HepG2 (cell line): ENCODE data around the gene LRRC8D. TPM values are rescaled to one million over a fixed set of nuclear protein-coding genes. Genes with fewer than 3 reads are reported as not detected.

ENCODE experiments used
- ASH2L ChIP-seq: fragments of 300-600, 200-600 bp; sonication (generic); IDR thresholded peaks from 2 replicates; pipeline ENCODE4 v1.7.0; 2017; ENCODE audit warnings: low read depth, mild to moderate bottlenecking, moderate library complexity, mixed read lengths, low read length; ENCODE audit not compliant: insufficient read length
- BRCA1 ChIP-seq: sonication (generic); formaldehyde crosslinking; IDR thresholded peaks from 2 replicates; pipeline ENCODE4 v1.4.0; 2020; ENCODE audit warnings: missing genetic modification reagents
- BRD4 ChIP-seq: sonication (generic); formaldehyde crosslinking; IDR thresholded peaks from 2 replicates; pipeline ENCODE4 v1.4.0; 2020; ENCODE audit warnings: missing genetic modification reagents
- ESRRA ChIP-seq: sonication (generic); formaldehyde crosslinking; IDR thresholded peaks from 2 replicates; pipeline ENCODE4 v1.5.1; 2020; ENCODE audit warnings: mild to moderate bottlenecking, low read depth, missing genetic modification reagents
- HNRNPLL ChIP-seq: fragments of 200-400 bp; formaldehyde crosslinking; IDR thresholded peaks from 2 replicates; pipeline ENCODE4 v1.6.1; 2017; ENCODE audit warnings: mild to moderate bottlenecking, low read depth, low read length; ENCODE audit not compliant: poor library complexity, severe bottlenecking
- HOXA5 ChIP-seq: sonication (generic); formaldehyde crosslinking; IDR thresholded peaks from 2 replicates; pipeline ENCODE4 v1.4.0; 2020; ENCODE audit warnings: missing genetic modification reagents
- IRF2 ChIP-seq: IDR thresholded peaks from 2 replicates; pipeline ENCODE4 v1.6.1; 2018; ENCODE audit warnings: missing genetic modification reagents, missing compliant biosample characterization
- KMT2B ChIP-seq: IDR thresholded peaks from 2 replicates; pipeline ENCODE4 v1.6.1; 2016; ENCODE audit warnings: missing genetic modification reagents, missing compliant biosample characterization
- RBFOX2 ChIP-seq: fragments of 200-400 bp; formaldehyde crosslinking; IDR thresholded peaks from 2 replicates; pipeline ENCODE4 v1.6.1; 2017; ENCODE audit warnings: low read depth, mild to moderate bottlenecking, low read length
- STAG1 ChIP-seq: sonication (generic); formaldehyde crosslinking; IDR thresholded peaks from 2 replicates; pipeline ENCODE4 v1.4.0; 2020; ENCODE audit warnings: missing genetic modification reagents
- TOPORS ChIP-seq: sonication (generic); formaldehyde crosslinking; IDR thresholded peaks from 2 replicates; pipeline ENCODE4 v1.8.0; 2023; ENCODE audit warnings: mild to moderate bottlenecking, missing genetic modification reagents
- ZFX ChIP-seq: sonication (generic); formaldehyde crosslinking; IDR thresholded peaks from 2 replicates; pipeline ENCODE4 v1.4.0; 2020; ENCODE audit warnings: mild to moderate bottlenecking, low read depth, missing genetic modification reagents, moderate library complexity
- ZKSCAN5 ChIP-seq: sonication (generic); formaldehyde crosslinking; IDR thresholded peaks from 2 replicates; pipeline ENCODE4 v1.5.1; 2020; ENCODE audit warnings: mild to moderate bottlenecking, missing genetic modification reagents
- ZMYM4 ChIP-seq: sonication (generic); formaldehyde crosslinking; IDR thresholded peaks from 2 replicates; pipeline ENCODE4 v1.8.1; 2023; ENCODE audit warnings: mild to moderate bottlenecking, missing genetic modification reagents
- ZNF121 ChIP-seq: sonication (generic); formaldehyde crosslinking; IDR thresholded peaks from 2 replicates; pipeline ENCODE4 v1.5.0; 2020; ENCODE audit warnings: mild to moderate bottlenecking, missing genetic modification reagents
- ZNF263 ChIP-seq: sonication (generic); formaldehyde crosslinking; IDR thresholded peaks from 2 replicates; pipeline ENCODE4 v1.4.0; 2020; ENCODE audit warnings: missing genetic modification reagents
- ZNF496 ChIP-seq: sonication (generic); formaldehyde crosslinking; IDR thresholded peaks from 2 replicates; pipeline ENCODE4 v1.8.1; 2023; ENCODE audit warnings: mild to moderate bottlenecking, moderate library complexity, missing genetic modification reagents; ENCODE audit not compliant: insufficient replicate concordance
- polyA plus RNA-seq, 8 experiments: library from polyadenylated mRNA; depleted of rRNA in 3 of 8; stranded (reverse) in 7 of 8; unstranded in 1 of 8; fragments of >200 nt; fragmentation: Illumina TruSeq in 4 of 8; extraction: Trizol in 4 of 8; gene quantifications; 2 replicates each; pipeline versions ENCODE4 v1.2.1 to v1.2.3, GENCODE V29; 2011 to 2016; ENCODE audit warnings: low read depth in 4 of 8, missing spikeins in 1 of 8, mixed read lengths in 1 of 8; ENCODE audit not compliant: insufficient read depth in 1 of 8
- total RNA-seq, 5 experiments: library from RNA; depleted of rRNA; stranded (reverse); fragments of >200 nt; fragmentation: Illumina TruSeq; extraction: Trizol; gene quantifications; 2 replicates each; pipeline ENCODE4 v1.2.3, GENCODE V29; 2016; ENCODE audit warnings: low read depth in 1 of 5
- TF ChIP-seq, protein P1 (sequence below): sonication (generic); formaldehyde crosslinking; IDR thresholded peaks from 2 replicates; pipeline ENCODE4 v1.8.1; 2023; ENCODE audit warnings: mild to moderate bottlenecking, missing genetic modification reagents
- TF ChIP-seq, protein P2 (sequence below): sonication (generic); formaldehyde crosslinking; IDR thresholded peaks from 2 replicates; pipeline ENCODE4 v1.8.0; 2022; ENCODE audit warnings: mild to moderate bottlenecking, missing genetic modification reagents, borderline replicate concordance
- TF ChIP-seq, protein P3 (sequence below): sonication (generic); formaldehyde crosslinking; IDR thresholded peaks from 2 replicates; pipeline ENCODE4 v1.5.0; 2020; ENCODE audit warnings: missing genetic modification reagents, mild to moderate bottlenecking, borderline replicate concordance
- TF ChIP-seq, protein P4 (sequence below): sonication (generic); formaldehyde crosslinking; IDR thresholded peaks from 2 replicates; pipeline ENCODE4 v1.4.0; 2020; ENCODE audit warnings: missing genetic modification reagents; ENCODE audit errors: not compliant biosample characterization
- TF ChIP-seq, protein P5 (sequence below): sonication (generic); formaldehyde crosslinking; IDR thresholded peaks from 2 replicates; pipeline ENCODE4 v1.4.0; 2020; ENCODE audit warnings: missing genetic modification reagents, low read depth, mild to moderate bottlenecking, borderline replicate concordance

Gene LRRC8D
- total and polyA plus RNA-seq, 2 of the 13 experiments (the other 11 are each of a cell fraction or from before 2014, with no cell fraction given), result 29.9 to 45.5 TPM

DNA sequence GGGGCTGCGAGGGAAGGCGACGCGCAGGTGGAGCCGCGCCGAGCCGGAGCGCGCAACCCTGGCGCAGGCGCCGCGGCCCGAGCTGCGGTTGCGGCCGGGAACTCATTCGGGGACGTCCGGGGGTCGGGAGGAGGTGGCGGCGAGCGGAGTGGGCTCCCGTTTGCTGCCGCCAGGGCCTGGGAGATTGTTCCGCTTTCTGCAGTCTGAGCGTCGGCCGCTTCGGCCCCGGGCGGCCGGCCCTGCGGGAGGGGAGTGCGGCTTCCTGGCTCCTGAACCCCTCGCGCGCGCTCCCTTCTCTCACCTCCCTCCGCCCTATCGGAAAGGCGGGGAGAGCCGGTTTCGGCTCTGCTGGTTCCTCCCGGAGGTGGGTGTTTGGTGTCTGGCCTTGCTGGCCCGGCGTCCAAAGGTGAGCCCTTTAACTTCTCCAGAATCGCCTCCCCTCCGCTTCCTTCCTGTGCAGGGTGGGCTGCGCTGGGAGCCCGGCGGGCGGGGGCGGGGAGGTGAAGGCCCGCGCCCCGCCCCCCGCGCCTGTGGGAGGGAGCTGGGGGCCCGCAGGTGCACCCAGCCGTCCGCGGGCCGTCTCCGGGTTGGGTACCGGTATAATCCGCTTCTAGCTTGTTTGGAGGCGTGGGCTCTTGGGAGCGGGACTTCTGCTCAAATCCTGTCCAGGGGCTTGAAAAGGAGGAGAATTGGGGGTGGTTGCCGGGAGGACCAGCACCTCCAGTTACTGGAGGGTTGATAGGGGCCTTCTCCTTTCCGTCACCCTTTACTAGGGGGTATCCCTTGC, 683 bp downstream of the LRRC8D start (continued):
- TF ChIP-seq, protein P1, sequence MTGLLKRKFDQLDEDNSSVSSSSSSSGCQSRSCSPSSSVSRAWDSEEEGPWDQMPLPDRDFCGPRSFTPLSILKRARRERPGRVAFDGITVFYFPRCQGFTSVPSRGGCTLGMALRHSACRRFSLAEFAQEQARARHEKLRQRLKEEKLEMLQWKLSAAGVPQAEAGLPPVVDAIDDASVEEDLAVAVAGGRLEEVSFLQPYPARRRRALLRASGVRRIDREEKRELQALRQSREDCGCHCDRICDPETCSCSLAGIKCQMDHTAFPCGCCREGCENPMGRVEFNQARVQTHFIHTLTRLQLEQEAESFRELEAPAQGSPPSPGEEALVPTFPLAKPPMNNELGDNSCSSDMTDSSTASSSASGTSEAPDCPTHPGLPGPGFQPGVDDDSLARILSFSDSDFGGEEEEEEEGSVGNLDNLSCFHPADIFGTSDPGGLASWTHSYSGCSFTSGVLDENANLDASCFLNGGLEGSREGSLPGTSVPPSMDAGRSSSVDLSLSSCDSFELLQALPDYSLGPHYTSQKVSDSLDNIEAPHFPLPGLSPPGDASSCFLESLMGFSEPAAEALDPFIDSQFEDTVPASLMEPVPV (CRISPR knock-in tag), result 0 out of 2 replicates have a peak, but pooled peaks have one; percentile 27
- TF ChIP-seq TOPORS (CRISPR knock-in tag) (peak; percentile 69; the same call in 1 of the 2 replicates), ZFX (CRISPR knock-in tag) (peak; percentile 69; the same call in 1 of the 2 replicates), ZKSCAN5 (CRISPR knock-in tag) (peak; percentile 84), STAG1 (CRISPR knock-in tag) (peak; percentile 6; the same call in 1 of the 2 replicates), HOXA5 (0 out of 2 replicates have a peak, but pooled peaks have one; percentile 33), ZNF496 (no peak), HNRNPLL (peak; percentile 62), ZNF263 (CRISPR knock-in tag) (0 out of 2 replicates have a peak, but pooled peaks have one; percentile 3), ZNF121 (CRISPR knock-in tag) (peak; percentile 96), BRCA1 (CRISPR knock-in tag) (no peak), ZMYM4 (peak; percentile 19; the same call in 1 of the 2 replicates), IRF2 (CRISPR knock-in tag) (no peak), ASH2L (peak; percentile 60), ESRRA (CRISPR knock-in tag) (peak; percentile 17; the same call in 1 of the 2 replicates), BRD4 (CRISPR knock-in tag) (0 out of 2 replicates have a peak, but pooled peaks have one; percentile 20), RBFOX2 (peak; percentile 97), KMT2B (CRISPR knock-in tag) (peak; percentile 74)
- TF ChIP-seq, protein P2, sequence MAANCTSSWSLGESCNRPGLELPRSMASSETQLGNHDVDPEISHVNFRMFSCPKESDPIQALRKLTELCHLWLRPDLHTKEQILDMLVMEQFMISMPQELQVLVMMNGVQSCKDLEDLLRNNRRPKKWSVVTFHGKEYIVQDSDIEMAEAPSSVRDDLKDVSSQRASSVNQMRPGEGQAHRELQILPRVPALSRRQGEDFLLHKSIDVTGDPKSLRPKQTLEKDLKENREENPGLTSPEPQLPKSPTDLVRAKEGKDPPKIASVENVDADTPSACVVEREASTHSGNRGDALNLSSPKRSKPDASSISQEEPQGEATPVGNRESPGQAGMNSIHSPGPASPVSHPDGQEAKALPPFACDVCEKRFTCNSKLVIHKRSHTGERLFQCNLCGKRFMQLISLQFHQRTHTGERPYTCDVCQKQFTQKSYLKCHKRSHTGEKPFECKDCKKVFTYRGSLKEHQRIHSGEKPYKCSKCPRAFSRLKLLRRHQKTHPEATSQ (CRISPR knock-in tag), result 0 out of 2 replicates have a peak, but pooled peaks have one; percentile 42
- TF ChIP-seq, protein P3, sequence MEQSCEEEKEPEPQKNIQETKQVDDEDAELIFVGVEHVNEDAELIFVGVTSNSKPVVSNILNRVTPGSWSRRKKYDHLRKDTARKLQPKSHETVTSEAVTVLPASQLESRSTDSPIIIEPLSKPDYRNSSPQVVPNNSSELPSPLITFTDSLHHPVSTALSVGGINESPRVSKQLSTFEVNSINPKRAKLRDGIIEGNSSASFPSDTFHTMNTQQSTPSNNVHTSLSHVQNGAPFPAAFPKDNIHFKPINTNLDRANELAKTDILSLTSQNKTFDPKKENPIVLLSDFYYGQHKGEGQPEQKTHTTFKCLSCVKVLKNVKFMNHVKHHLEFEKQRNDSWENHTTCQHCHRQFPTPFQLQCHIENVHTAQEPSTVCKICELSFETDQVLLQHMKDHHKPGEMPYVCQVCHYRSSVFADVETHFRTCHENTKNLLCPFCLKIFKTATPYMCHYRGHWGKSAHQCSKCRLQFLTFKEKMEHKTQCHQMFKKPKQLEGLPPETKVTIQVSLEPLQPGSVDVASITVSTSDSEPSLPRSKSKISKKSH (CRISPR knock-in tag), result 0 out of 2 replicates have a peak, but pooled peaks have one; percentile 23
- TF ChIP-seq, protein P4, sequence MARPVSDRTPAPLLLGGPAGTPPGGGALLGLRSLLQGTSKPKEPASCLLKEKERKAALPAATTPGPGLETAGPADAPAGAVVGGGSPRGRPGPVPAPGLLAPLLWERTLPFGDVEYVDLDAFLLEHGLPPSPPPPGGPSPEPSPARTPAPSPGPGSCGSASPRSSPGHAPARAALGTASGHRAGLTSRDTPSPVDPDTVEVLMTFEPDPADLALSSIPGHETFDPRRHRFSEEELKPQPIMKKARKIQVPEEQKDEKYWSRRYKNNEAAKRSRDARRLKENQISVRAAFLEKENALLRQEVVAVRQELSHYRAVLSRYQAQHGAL, result no peak
- TF ChIP-seq, protein P5, sequence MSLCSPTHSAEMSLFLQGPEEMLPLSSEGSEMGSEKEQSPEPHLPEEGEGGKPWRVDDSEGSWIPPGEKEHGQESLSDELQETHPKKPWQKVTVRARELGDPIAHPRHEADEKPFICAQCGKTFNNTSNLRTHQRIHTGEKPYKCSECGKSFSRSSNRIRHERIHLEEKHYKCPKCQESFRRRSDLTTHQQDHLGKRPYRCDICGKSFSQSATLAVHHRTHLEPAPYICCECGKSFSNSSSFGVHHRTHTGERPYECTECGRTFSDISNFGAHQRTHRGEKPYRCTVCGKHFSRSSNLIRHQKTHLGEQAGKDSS (CRISPR knock-in tag), result 0 out of 2 replicates have a peak, but pooled peaks have one; percentile 33
